Fibroblast of lung (primary cell): ENCODE results near the gene CDC25A.

Experiments
- EZH2 ChIP-seq: IDR thresholded peaks from 2 replicates; pipeline ENCODE4 v1.5.1; 2012; ENCODE audit warnings: low read length, control low read depth, mild to moderate bottlenecking; ENCODE audit errors: missing control alignments
- TF ChIP-seq, protein P1 (sequence below), 2 donors: IDR thresholded peaks in 1 of 2; conservative IDR thresholded peaks in 1 of 2; 1 replicate in 1 of 2; 2 replicates in 1 of 2; pipeline ENCODE4 v1.5.1; 2011 to 2012; ENCODE audit warnings: low read length in 2 of 2, control low read depth in 1 of 2, inconsistent platforms in 1 of 2, low read depth in 1 of 2, mild to moderate bottlenecking in 1 of 2

DNA sequence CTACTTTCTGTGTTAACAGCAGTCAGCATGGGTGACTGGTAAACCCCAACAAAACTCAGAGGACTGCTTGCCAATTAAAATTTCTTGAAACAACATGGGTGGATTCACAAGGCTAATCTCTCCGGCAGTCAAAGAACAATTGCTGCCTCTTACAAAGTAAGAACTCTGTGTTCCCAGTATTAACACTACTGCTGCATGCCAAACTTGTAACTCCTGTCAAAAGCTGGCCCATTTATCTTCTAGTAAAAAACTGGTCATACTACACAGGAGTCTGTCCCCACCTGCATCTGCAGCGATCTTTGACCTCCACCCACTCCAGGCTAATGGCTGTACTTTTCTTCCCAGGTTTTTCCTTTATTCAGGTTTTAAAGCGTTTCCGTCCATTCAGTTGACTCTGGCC is 44.0 kb upstream of the CDC25A start:
- TF ChIP-seq, protein P1, sequence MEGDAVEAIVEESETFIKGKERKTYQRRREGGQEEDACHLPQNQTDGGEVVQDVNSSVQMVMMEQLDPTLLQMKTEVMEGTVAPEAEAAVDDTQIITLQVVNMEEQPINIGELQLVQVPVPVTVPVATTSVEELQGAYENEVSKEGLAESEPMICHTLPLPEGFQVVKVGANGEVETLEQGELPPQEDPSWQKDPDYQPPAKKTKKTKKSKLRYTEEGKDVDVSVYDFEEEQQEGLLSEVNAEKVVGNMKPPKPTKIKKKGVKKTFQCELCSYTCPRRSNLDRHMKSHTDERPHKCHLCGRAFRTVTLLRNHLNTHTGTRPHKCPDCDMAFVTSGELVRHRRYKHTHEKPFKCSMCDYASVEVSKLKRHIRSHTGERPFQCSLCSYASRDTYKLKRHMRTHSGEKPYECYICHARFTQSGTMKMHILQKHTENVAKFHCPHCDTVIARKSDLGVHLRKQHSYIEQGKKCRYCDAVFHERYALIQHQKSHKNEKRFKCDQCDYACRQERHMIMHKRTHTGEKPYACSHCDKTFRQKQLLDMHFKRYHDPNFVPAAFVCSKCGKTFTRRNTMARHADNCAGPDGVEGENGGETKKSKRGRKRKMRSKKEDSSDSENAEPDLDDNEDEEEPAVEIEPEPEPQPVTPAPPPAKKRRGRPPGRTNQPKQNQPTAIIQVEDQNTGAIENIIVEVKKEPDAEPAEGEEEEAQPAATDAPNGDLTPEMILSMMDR (conservative IDR thresholded peaks at IDR 0.05 in 1 of 2, IDR thresholded peaks at IDR 0.05 in 1 of 2; ENCODE audit: low read depth in 1 of 2, low read length in 2 of 2) = no peak
- TF ChIP-seq EZH2 = no peak
